H9 (cell line): ENCODE results near the gene ADAMTS13. TPM values are rescaled to one million over a fixed set of nuclear protein-coding genes. Genes with fewer than 3 reads are reported as not detected.

Experiments
- DNase-seq: peaks from one replicate; pipeline ENCODE4 v3.0.0-alpha.2; 2017
- H2AFZ ChIP-seq: one replicate; pipeline ENCODE4 v1.6.1; 2013; ENCODE audit warnings: mild to moderate bottlenecking, low read length, control low read depth, moderate library complexity
- H2AK5ac ChIP-seq: 2 replicates; pipeline ENCODE4 v1.6.1; 2013; ENCODE audit warnings: low read length, control low read depth, mixed read lengths; ENCODE audit not compliant: insufficient read length
- H2BK120ac ChIP-seq: one replicate; pipeline ENCODE4 v1.6.1; 2013; ENCODE audit warnings: low read depth, mild to moderate bottlenecking, low read length, control low read depth, inconsistent platforms; ENCODE audit not compliant: poor library complexity, severe bottlenecking
- H2BK12ac ChIP-seq: 2 replicates; pipeline ENCODE4 v1.6.1; 2013; ENCODE audit warnings: low read length, control low read depth, mixed read lengths, low read depth; ENCODE audit not compliant: insufficient read length
- H2BK15ac ChIP-seq: 2 replicates; pipeline ENCODE4 v1.6.1; 2013; ENCODE audit warnings: low read depth, low read length, control low read depth
- H2BK20ac ChIP-seq: one replicate; pipeline ENCODE4 v1.6.1; 2013; ENCODE audit warnings: low read depth, mild to moderate bottlenecking, low read length, control low read depth, inconsistent platforms; ENCODE audit not compliant: poor library complexity, severe bottlenecking
- H2BK5ac ChIP-seq: 2 replicates; pipeline ENCODE4 v1.6.1; 2013; ENCODE audit warnings: low read length, control low read depth, mixed read lengths; ENCODE audit not compliant: insufficient read length
- H3K14ac ChIP-seq: 2 replicates; pipeline ENCODE4 v1.6.1; 2013; ENCODE audit warnings: low read length, control low read depth; ENCODE audit not compliant: insufficient read depth
- H3K18ac ChIP-seq: 2 replicates; pipeline ENCODE4 v1.6.1; 2013; ENCODE audit warnings: low read depth, mild to moderate bottlenecking, mixed read lengths, low read length, control low read depth; ENCODE audit not compliant: insufficient read length
- H3K23ac ChIP-seq: 2 replicates; pipeline ENCODE4 v1.6.1; 2013; ENCODE audit warnings: low read length, control low read depth, mixed read lengths, low read depth; ENCODE audit not compliant: insufficient read length
- H3K23me2 ChIP-seq: 2 replicates; pipeline ENCODE4 v1.6.1; 2013; ENCODE audit warnings: low read depth, mild to moderate bottlenecking, mixed read lengths, low read length, control low read depth; ENCODE audit not compliant: insufficient read length, poor library complexity, severe bottlenecking
- H3K27ac ChIP-seq: 2 replicates; pipeline ENCODE4 v1.5.1; 2013; ENCODE audit warnings: low read length, control low read depth, mixed read lengths, low read depth; ENCODE audit not compliant: insufficient read length
- H3K27me3 ChIP-seq: 2 replicates; pipeline ENCODE4 v1.6.1; 2013; ENCODE audit warnings: low read length, control low read depth, inconsistent platforms; ENCODE audit not compliant: insufficient read depth
- H3K4ac ChIP-seq: 2 replicates; pipeline ENCODE4 v1.6.1; 2013; ENCODE audit warnings: low read depth, mild to moderate bottlenecking, control low read depth, inconsistent platforms, low read length, moderate library complexity
- H3K4me1 ChIP-seq: 2 replicates; pipeline ENCODE4 v1.6.1; 2013; ENCODE audit warnings: low read length, control low read depth, inconsistent platforms; ENCODE audit not compliant: insufficient read depth
- H3K4me2 ChIP-seq: 2 replicates; pipeline ENCODE4 v1.6.1; 2013; ENCODE audit warnings: low read length, control low read depth, mixed read lengths; ENCODE audit not compliant: insufficient read length, insufficient read depth
- H3K56ac ChIP-seq: 2 replicates; pipeline ENCODE4 v1.6.1; 2013; ENCODE audit warnings: low read depth, mild to moderate bottlenecking, mixed read lengths, low read length, control low read depth; ENCODE audit not compliant: insufficient read length
- H3K79me1 ChIP-seq: 2 replicates; pipeline ENCODE4 v1.6.1; 2013; ENCODE audit warnings: low read depth, mild to moderate bottlenecking, moderate library complexity, low read length, control low read depth, inconsistent platforms; ENCODE audit not compliant: insufficient read depth, poor library complexity, severe bottlenecking
- H3K79me2 ChIP-seq: 2 replicates; pipeline ENCODE4 v1.6.1; 2013; ENCODE audit warnings: low read length, control low read depth, inconsistent platforms; ENCODE audit not compliant: insufficient read depth
- H3K9ac ChIP-seq: 2 replicates; pipeline ENCODE4 v1.6.1; 2013; ENCODE audit warnings: low read length, control low read depth, mixed read lengths; ENCODE audit not compliant: insufficient read length; ENCODE audit errors: extremely low read depth
- H3K9me3 ChIP-seq: one replicate; pipeline ENCODE4 v1.6.1; 2013; ENCODE audit warnings: low read depth, low read length, inconsistent platforms; ENCODE audit not compliant: control insufficient read depth
- H3T11ph ChIP-seq: one replicate; pipeline ENCODE4 v1.6.1; 2013; ENCODE audit warnings: mild to moderate bottlenecking, low read length, control low read depth, inconsistent platforms
- H4K20me1 ChIP-seq: one replicate; pipeline ENCODE4 v1.6.1; 2013; ENCODE audit not compliant: control insufficient read depth, insufficient read length, insufficient read depth
- H4K5ac ChIP-seq: 2 replicates; pipeline ENCODE4 v1.6.1; 2013; ENCODE audit warnings: low read depth, mild to moderate bottlenecking, mixed read lengths, low read length, control low read depth; ENCODE audit not compliant: insufficient read length
- H4K8ac ChIP-seq: replicated peaks from 2 replicates; pipeline ENCODE4 v1.6.1; 2013; ENCODE audit warnings: low read length, control low read depth, mixed read lengths, low read depth; ENCODE audit not compliant: insufficient read length
- H4K91ac ChIP-seq: 2 replicates; pipeline ENCODE4 v1.6.1; 2013; ENCODE audit warnings: low read depth, mild to moderate bottlenecking, moderate library complexity, mixed read lengths, low read length, control low read depth; ENCODE audit not compliant: insufficient read length
- H3K27ac Mint-ChIP-seq, 3 experiments: 2 replicates in 2 of 3; 3 replicates in 1 of 3; pipeline ENCODE4 v1.8.0; 2020 to 2021; ENCODE audit warnings: mixed read lengths in 3 of 3, mild to moderate bottlenecking in 1 of 3, moderate library complexity in 1 of 3
- H3K27me3 Mint-ChIP-seq: 2 replicates; pipeline ENCODE4 v1.8.0; 2021; ENCODE audit warnings: low read depth, mild to moderate bottlenecking, moderate library complexity, mixed read lengths
- H3K36me3 Mint-ChIP-seq, 3 experiments: 2 replicates in 2 of 3; 3 replicates in 1 of 3; pipeline ENCODE4 v1.8.0; 2020 to 2021; ENCODE audit warnings: low read depth in 3 of 3, mixed read lengths in 3 of 3; ENCODE audit not compliant: insufficient read depth in 1 of 3
- H3K4me1 Mint-ChIP-seq, 2 experiments: 2 replicates each; pipeline ENCODE4 v1.8.0; 2020; ENCODE audit warnings: mixed read lengths in 2 of 2
- H3K4me3 Mint-ChIP-seq, 2 experiments: 2 replicates in 1 of 2; 3 replicates in 1 of 2; pipeline ENCODE4 v1.8.0; 2020 to 2021; ENCODE audit warnings: mild to moderate bottlenecking in 2 of 2, mixed read lengths in 2 of 2, moderate library complexity in 1 of 2
- H3K9me3 Mint-ChIP-seq, 2 experiments: 2 replicates in 1 of 2; 3 replicates in 1 of 2; pipeline ENCODE4 v1.8.0; 2020; ENCODE audit warnings: mild to moderate bottlenecking in 2 of 2, mixed read lengths in 2 of 2, moderate library complexity in 1 of 2
- WGBS: extraction: QIAGEN DNeasy Blood & Tissue Kit; methylation state at CpG from one replicate; pipeline ENCODE4 v1.1.7; 2013; ENCODE audit warnings: missing lambda C conversion rate, low lambda C conversion rate, mixed read lengths; ENCODE audit not compliant: insufficient read length; ENCODE audit errors: extremely low coverage; 5-methylcytosine and 5-hydroxymethylcytosine counted together
- total RNA-seq: library from RNA; stranded (reverse); gene quantifications from 2 replicates; pipeline ENCODE4 v1.2.1, GENCODE V29; 2021
- TF ChIP-seq, protein P1 (sequence below): fragments of 200-600 bp; sonication (generic); conservative IDR thresholded peaks from 3 replicates; pipeline ENCODE4 v1.8.0; 2021; ENCODE audit warnings: antibody characterized with exemption, mild to moderate bottlenecking

Gene ADAMTS13
- total RNA-seq, 1 experiment from 2014 or later = 8.8 TPM

- H3K36me3 Mint-ChIP-seq = peaks cover 0 to 3% (median 0%) of the 10 kb centered on the region in 3 experiments; a peak in 2 of 7 replicates
- Histone ChIP-seq H3K4me1 (no peaks in the 10 kb centered on the region), H3K9ac (no peak overlapping the region), H3K56ac (no peak overlapping the region), H3T11ph (no peak overlapping the region), H2BK20ac (no peak overlapping the region), H3K23ac (no peak overlapping the region), H3K27me3 (peaks cover 2% of the 10 kb centered on the region; the same call in 1 of the 2 replicates), H4K8ac (no peak overlapping the region), H2AK5ac (no peak overlapping the region), H4K5ac (no peak overlapping the region), H3K79me1 (no peaks in the 10 kb centered on the region), H3K23me2 (peaks cover 7% of the 10 kb centered on the region), H3K4ac (no peak overlapping the region), H3K14ac (no peak overlapping the region; the same call in 1 of the 2 replicates), H2BK12ac (no peak overlapping the region), H3K9me3 (no peaks in the 10 kb centered on the region), H2AFZ (no peak overlapping the region), H4K20me1 (no peaks in the 10 kb centered on the region), H2BK5ac (no peak overlapping the region), H2BK120ac (no peak overlapping the region), H3K18ac (no peak overlapping the region), H3K79me2 (no peaks in the 10 kb centered on the region; the same call in 1 of the 2 replicates), H3K27ac (no peak overlapping the region), H2BK15ac (no peak overlapping the region), H4K91ac (no peak overlapping the region), H3K4me2 (no peak overlapping the region)
- TF ChIP-seq, protein P1, sequence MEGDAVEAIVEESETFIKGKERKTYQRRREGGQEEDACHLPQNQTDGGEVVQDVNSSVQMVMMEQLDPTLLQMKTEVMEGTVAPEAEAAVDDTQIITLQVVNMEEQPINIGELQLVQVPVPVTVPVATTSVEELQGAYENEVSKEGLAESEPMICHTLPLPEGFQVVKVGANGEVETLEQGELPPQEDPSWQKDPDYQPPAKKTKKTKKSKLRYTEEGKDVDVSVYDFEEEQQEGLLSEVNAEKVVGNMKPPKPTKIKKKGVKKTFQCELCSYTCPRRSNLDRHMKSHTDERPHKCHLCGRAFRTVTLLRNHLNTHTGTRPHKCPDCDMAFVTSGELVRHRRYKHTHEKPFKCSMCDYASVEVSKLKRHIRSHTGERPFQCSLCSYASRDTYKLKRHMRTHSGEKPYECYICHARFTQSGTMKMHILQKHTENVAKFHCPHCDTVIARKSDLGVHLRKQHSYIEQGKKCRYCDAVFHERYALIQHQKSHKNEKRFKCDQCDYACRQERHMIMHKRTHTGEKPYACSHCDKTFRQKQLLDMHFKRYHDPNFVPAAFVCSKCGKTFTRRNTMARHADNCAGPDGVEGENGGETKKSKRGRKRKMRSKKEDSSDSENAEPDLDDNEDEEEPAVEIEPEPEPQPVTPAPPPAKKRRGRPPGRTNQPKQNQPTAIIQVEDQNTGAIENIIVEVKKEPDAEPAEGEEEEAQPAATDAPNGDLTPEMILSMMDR = 0 out of 3 replicates have a peak, but pooled peaks have one; percentile 19
- no peak overlapping the region for H3K4me3 Mint-ChIP-seq
- H3K4me1 Mint-ChIP-seq = no peaks in the 10 kb centered on the region
- no peak for DNase-seq
- peaks cover 10% of the 10 kb centered on the region for H3K27me3 Mint-ChIP-seq
- no peak overlapping the region for H3K27ac Mint-ChIP-seq
- no CpG with 5 or more reads among the region's 11 CpGs for WGBS
- H3K9me3 Mint-ChIP-seq = peaks cover 0 to 3% of the 10 kb centered on the region in 2 experiments; a peak in 1 of 5 replicates
These were observed 11.2 kb downstream of the ADAMTS13 start for GRCh38 chr9:133433351-133433843.
